Loucy (cell line): ENCODE results near the gene INTS6.

Experiments used
- H2AFZ ChIP-seq: fragments of 200-600 bp; sonication (generic); 2 replicates; pipeline ENCODE4 v1.6.0; 2016; ENCODE audit warnings: antibody characterized with exemption, mild to moderate bottlenecking, low read length, moderate library complexity
- H3F3A ChIP-seq: fragments of 200-600 bp; 2 replicates; pipeline ENCODE4 v1.6.0; 2016; ENCODE audit warnings: antibody characterized with exemption, low read depth, mild to moderate bottlenecking
- H3K27me3 ChIP-seq: fragments of 200-600 bp; sonication (generic); 2 replicates; pipeline ENCODE4 v1.6.1; 2014; ENCODE audit warnings: low read length, mild to moderate bottlenecking; ENCODE audit not compliant: insufficient read depth, poor library complexity, severe bottlenecking
- H3K36me3 ChIP-seq: fragments of 200-600 bp; sonication (generic); 2 replicates; pipeline ENCODE4 v1.6.1; 2016; ENCODE audit warnings: low read length; ENCODE audit not compliant: insufficient read depth
- H3K4me1 ChIP-seq: fragments of 200-600 bp; sonication (generic); 2 replicates; pipeline ENCODE4 v1.5.1; 2014; ENCODE audit warnings: low read length, mild to moderate bottlenecking; ENCODE audit not compliant: insufficient read depth, poor library complexity, severe bottlenecking
- H3K4me2 ChIP-seq: fragments of 200-600 bp; sonication (generic); 2 replicates; pipeline ENCODE4 v1.6.0; 2014; ENCODE audit warnings: antibody characterized with exemption, low read length, low read depth, mild to moderate bottlenecking; ENCODE audit not compliant: poor library complexity, severe bottlenecking
- H3K4me3 ChIP-seq: fragments of 200-600 bp; sonication (generic); 2 replicates; pipeline ENCODE4 v1.5.1; 2014; ENCODE audit warnings: low read length, mild to moderate bottlenecking, mixed read lengths; ENCODE audit not compliant: poor library complexity, severe bottlenecking
- H3K79me2 ChIP-seq: fragments of 200-600 bp; sonication (generic); 2 replicates; pipeline ENCODE4 v1.6.1; 2014; ENCODE audit warnings: low read length; ENCODE audit not compliant: insufficient read depth
- H3K9ac ChIP-seq: fragments of 200-600 bp; sonication (generic); 2 replicates; pipeline ENCODE4 v1.6.0; 2014; ENCODE audit warnings: mild to moderate bottlenecking, low read depth, low read length, moderate library complexity; ENCODE audit not compliant: poor library complexity, severe bottlenecking
- H3K9me2 ChIP-seq: fragments of 200-600 bp; sonication (generic); replicated peaks from 2 replicates; pipeline ENCODE4 v1.6.1; 2016; ENCODE audit warnings: low read depth, low read length, mixed read lengths
- H3K9me3 ChIP-seq: fragments of 200-600 bp; sonication (generic); 2 replicates; pipeline ENCODE4 v1.6.1; 2014; ENCODE audit warnings: mild to moderate bottlenecking, antibody characterized with exemption, low read length, low read depth; ENCODE audit not compliant: insufficient read depth
- H4K20me1 ChIP-seq: fragments of 200-600 bp; sonication (generic); 2 replicates; pipeline ENCODE4 v1.6.0; 2014; ENCODE audit warnings: antibody characterized with exemption, low read length, mild to moderate bottlenecking; ENCODE audit not compliant: insufficient read depth, poor library complexity, severe bottlenecking
- CTCF ChIP-seq: fragments of 200-600 bp; sonication (generic); conservative IDR thresholded peaks from 2 replicates; pipeline ENCODE4 v1.5.1; 2014; ENCODE audit warnings: mild to moderate bottlenecking, antibody characterized with exemption, low read length
- EZH2phosphoT487 ChIP-seq: fragments of 200-600 bp; IDR thresholded peaks from 2 replicates; pipeline ENCODE4 v1.6.1; 2018; ENCODE audit warnings: antibody characterized with exemption, mild to moderate bottlenecking, moderate library complexity, borderline replicate concordance

Gene INTS6

GRCh38 chr13:51313619-51314018, 139.2 kb downstream of the INTS6 start:
- Histone ChIP-seq H3K4me1 (no peaks in the 10 kb centered on the region), H3K4me2 (no peak overlapping the region), H3K27me3 (peaks cover 4% of the 10 kb centered on the region), H3K9me2 (no peaks in the 10 kb centered on the region), H4K20me1 (no peaks in the 10 kb centered on the region), H3K9me3 (no peaks in the 10 kb centered on the region), H3K9ac (no peak overlapping the region), H3F3A (no peaks in the 10 kb centered on the region), H2AFZ (no peak overlapping the region), H3K36me3 (no peaks in the 10 kb centered on the region), H3K79me2 (no peaks in the 10 kb centered on the region), H3K4me3 (no peak overlapping the region)
- no peak for TF ChIP-seq CTCF
- TF ChIP-seq EZH2phosphoT487, result no peak

DNA sequence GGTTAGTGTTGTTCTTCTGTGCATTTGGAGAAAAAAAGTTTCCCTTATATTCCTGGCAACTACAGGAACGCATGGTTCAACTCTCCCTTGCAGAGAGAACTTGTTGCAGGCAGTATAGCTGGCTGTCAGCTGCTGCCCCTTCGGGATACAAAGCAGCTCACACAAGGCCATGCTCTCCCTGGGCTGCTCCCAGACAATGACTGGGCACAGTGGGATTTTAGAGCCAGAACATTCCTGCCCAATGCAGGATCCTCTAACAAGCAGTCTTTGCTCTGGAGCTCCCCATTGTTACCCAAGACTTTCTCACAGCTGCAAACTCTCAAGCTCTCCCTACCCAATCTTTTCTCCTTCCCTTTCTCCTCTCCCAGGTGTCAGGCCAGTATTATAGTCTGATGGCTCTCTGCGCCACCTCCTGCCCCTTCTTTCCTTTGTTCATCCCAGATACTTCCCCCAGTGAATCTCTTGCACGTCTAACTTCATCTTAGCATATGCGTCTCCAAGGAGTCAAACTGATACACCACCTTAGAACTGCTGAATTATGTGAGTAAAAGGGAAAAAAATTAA, 140.8 kb downstream of the INTS6 start:
- Histone ChIP-seq H3K9ac (no peak overlapping the region), H3K9me3 (no peaks in the 10 kb centered on the region), H3K36me3 (no peaks in the 10 kb centered on the region), H3K4me2 (no peak overlapping the region), H2AFZ (no peak overlapping the region), H4K20me1 (no peaks in the 10 kb centered on the region), H3F3A (no peaks in the 10 kb centered on the region), H3K4me3 (no peak overlapping the region), H3K4me1 (no peaks in the 10 kb centered on the region), H3K9me2 (no peaks in the 10 kb centered on the region), H3K79me2 (no peaks in the 10 kb centered on the region), H3K27me3 (peaks cover 4% of the 10 kb centered on the region)
- no peak for TF ChIP-seq CTCF
- TF ChIP-seq EZH2phosphoT487, result no peak
